KBM-7 (cell line): Measurements from ENCODE around the gene CDKAL1.

ENCODE experiments used
- DNase-seq: peaks from one replicate; pipeline ENCODE4 v3.0.0-alpha.2; 2015
- in situ Hi-C: fragments of 300-500 bp; cut with MboI; formaldehyde crosslinking; loops from 2 replicates; pipeline ENCODE4 v1.14.3; 2020; ENCODE audit warnings: low sequenced_read_pairs, low pct_unique_long_range_greater_than_20kb, mixed read lengths

The CDKAL1 gene

GRCh38 chr6:21273451-21273850 is 739.2 kb downstream of the CDKAL1 start:
- in situ Hi-C loops: no loop called here
- no peak for DNase-seq

GRCh38 chr6:21274851-21275250 is 740.6 kb downstream of the CDKAL1 start:
- DNase-seq: no peak
- in situ Hi-C loops: no loop called here

- DNase-seq: no peak
- in situ Hi-C loops: no loop called here
Observed at GRCh38 chr6:21277601-21278374, 743.5 kb downstream of the CDKAL1 start.

- in situ Hi-C loops: no loop called here
- no peak for DNase-seq
Observed at GRCh38 chr6:21278375-21278745, 744.1 kb downstream of the CDKAL1 start.

- in situ Hi-C loops: no loop called here
- no peak for DNase-seq
Observed at GRCh38 chr6:21279619-21280018, 745.4 kb downstream of the CDKAL1 start.

GRCh38 chr6:21281366-21281765 is 747.1 kb downstream of the CDKAL1 start:
- in situ Hi-C loops: no loop called here

More at GRCh38 chr6:21281366-21281765, 747.1 kb downstream of the CDKAL1 start:
- no peak for DNase-seq
